Measurements from ENCODE around the gene FECH. TPM values are rescaled to one million over a fixed set of nuclear protein-coding genes. Genes with fewer than 3 reads are reported as not detected.

Gene FECH
- total and polyA plus RNA-seq, 9 of the 15 experiments (the other 6 are each of a cell fraction or from before 2014, with no cell fraction given) = 19.8 to 170 (median 56.8) TPM

- TF ChIP-seq CHD7 (IDR thresholded peaks at IDR 0.05; ENCODE audit: low read depth, low read length) (no peak), ELF4 (CRISPR knock-in tag; IDR thresholded peaks at IDR 0.05) (no peak), ZNF644 (tag; IDR thresholded peaks at IDR 0.05; ENCODE audit: low read depth) (no peak), ZNF146 (CRISPR knock-in tag; IDR thresholded peaks at IDR 0.05; ENCODE audit: unreplicated experiment) (no peak), GTF2F1 (IDR thresholded peaks at IDR 0.05; ENCODE audit: low read depth, low read length) (no peak), SMARCA5 (IDR thresholded peaks at IDR 0.05) (no peak), AFF4 (CRISPR knock-in tag; IDR thresholded peaks at IDR 0.05) (no peak), ZKSCAN1 (IDR thresholded peaks at IDR 0.05; ENCODE audit: low read depth, low read length) (no peak), GTF2E2 (tag; IDR thresholded peaks at IDR 0.05) (no peak), ZNF3 (CRISPR knock-in tag; IDR thresholded peaks at IDR 0.05) (no peak)
- TF ChIP-seq, protein P1, sequence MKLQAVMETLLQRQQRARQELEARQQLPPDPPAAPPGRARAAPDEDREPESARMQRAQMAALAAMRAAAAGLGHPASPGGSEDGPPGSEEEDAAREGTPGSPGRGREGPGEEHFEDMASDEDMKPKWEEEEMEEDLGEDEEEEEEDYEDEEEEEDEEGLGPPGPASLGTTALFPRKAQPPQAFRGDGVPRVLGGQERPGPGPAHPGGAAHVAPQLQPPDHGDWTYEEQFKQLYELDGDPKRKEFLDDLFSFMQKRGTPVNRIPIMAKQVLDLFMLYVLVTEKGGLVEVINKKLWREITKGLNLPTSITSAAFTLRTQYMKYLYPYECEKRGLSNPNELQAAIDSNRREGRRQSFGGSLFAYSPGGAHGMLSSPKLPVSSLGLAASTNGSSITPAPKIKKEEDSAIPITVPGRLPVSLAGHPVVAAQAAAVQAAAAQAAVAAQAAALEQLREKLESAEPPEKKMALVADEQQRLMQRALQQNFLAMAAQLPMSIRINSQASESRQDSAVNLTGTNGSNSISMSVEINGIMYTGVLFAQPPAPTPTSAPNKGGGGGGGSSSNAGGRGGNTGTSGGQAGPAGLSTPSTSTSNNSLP (IDR thresholded peaks at IDR 0.05; ENCODE audit: borderline replicate concordance, low read depth, low read length) = no peak
These were observed at the start of gene FECH (continued) for GRCh38 chr18:57586251-57587049.
